A673 (cell line): ENCODE data around the gene PSMA2. TPM values are rescaled to one million over a fixed set of nuclear protein-coding genes. Genes with fewer than 3 reads are reported as not detected.

ENCODE experiments used
- BruUV-seq: library from RNA; stranded (reverse); fragments of 400-500 nt; replicated peaks from 2 replicates; lab custom pipeline; 2021; lab: Mats Ljungman, UMichigan
- CTCF ChIA-PET: fragments of 300-600 bp; sonication (Branson Sonifier 250); formaldehyde crosslinking; loops from one replicate; lab custom pipeline; 2022; ENCODE audit warnings: antibody characterized with exemption; lab: Charles Lee
- POLR2A ChIA-PET: fragments of 300-600 bp; sonication (Branson Sonifier 250); formaldehyde crosslinking; loops from one replicate; lab custom pipeline; 2022; ENCODE audit warnings: antibody characterized with exemption; ENCODE audit not compliant: low non-redundant PET; lab: Charles Lee
- DNase-seq: peaks from one replicate; pipeline ENCODE4 v3.0.0-alpha.2; 2015; ENCODE audit warnings: low spot score
- H3K27ac ChIP-seq: fragments of 200-600 bp; sonication (generic); 2 replicates; pipeline ENCODE4 v1.5.1; 2016; ENCODE audit warnings: mixed run types, low read depth, mild to moderate bottlenecking, mixed read lengths, antibody characterized with exemption, low read length; ENCODE audit not compliant: poor library complexity, severe bottlenecking
- H3K27me3 ChIP-seq: fragments of 200-600 bp; sonication (generic); replicated peaks from 2 replicates; pipeline ENCODE4 v1.6.1; 2017; ENCODE audit warnings: mixed run types, low read depth, mild to moderate bottlenecking, mixed read lengths, antibody characterized with exemption, low read length; ENCODE audit not compliant: insufficient read depth, poor library complexity
- H3K36me3 ChIP-seq: fragments of 200-600 bp; sonication (generic); 2 replicates; pipeline ENCODE4 v1.6.1; 2016; ENCODE audit warnings: mixed run types, mild to moderate bottlenecking, mixed read lengths, antibody characterized with exemption, low read length; ENCODE audit not compliant: insufficient read depth, poor library complexity, severe bottlenecking
- H3K4me1 ChIP-seq: fragments of 200-600 bp; sonication (generic); 2 replicates; pipeline ENCODE4 v1.6.1; 2017; ENCODE audit warnings: mixed run types, mild to moderate bottlenecking, mixed read lengths, antibody characterized with exemption, low read length; ENCODE audit not compliant: insufficient read depth, poor library complexity, severe bottlenecking
- H3K4me3 ChIP-seq: fragments of 200-600 bp; sonication (generic); 2 replicates; pipeline ENCODE4 v1.5.1; 2016; ENCODE audit warnings: low read depth, mixed run types, mild to moderate bottlenecking, mixed read lengths, low read length; ENCODE audit not compliant: poor library complexity, severe bottlenecking
- H3K9me3 ChIP-seq: fragments of 200-600 bp; sonication (generic); 2 replicates; pipeline ENCODE4 v1.6.1; 2016; ENCODE audit warnings: mixed run types, low read depth, mild to moderate bottlenecking, mixed read lengths, antibody characterized with exemption, low read length; ENCODE audit not compliant: poor library complexity, severe bottlenecking
- CTCF ChIP-seq: fragments of 300-800, 200-600 bp; sonication (generic); conservative IDR thresholded peaks from 2 replicates; pipeline ENCODE4 v1.5.1; 2017; ENCODE audit warnings: low read depth, mild to moderate bottlenecking, antibody characterized with exemption, low read length, moderate library complexity, mixed read lengths
- EZH2 ChIP-seq: fragments of 200-600 bp; sonication (generic); IDR thresholded peaks from 2 replicates; pipeline ENCODE4 v1.6.1; 2017; ENCODE audit warnings: borderline replicate concordance, low read depth, mild to moderate bottlenecking, mixed read lengths, antibody characterized with exemption, low read length; ENCODE audit not compliant: poor library complexity, severe bottlenecking
- intact Hi-C: fragments of 100-400 bp; cut with micrococcal nuclease; formaldehyde crosslinking; loops from one replicate; pipeline ENCODE4 v1.10.0; 2022; ENCODE audit not compliant: unreplicated experiment
- total RNA-seq: library from RNA; stranded (reverse); gene quantifications from 2 replicates; pipeline ENCODE4 v1.2.3, GENCODE V29; 2021

Gene PSMA2
- total RNA-seq, 1 experiment from 2014 or later: 193 TPM

GRCh38 chr7:42929449-42929848 is 2.5 kb downstream of the PSMA2 start:
- no TSS peak for BruUV-seq
- peaks cover 17% of the 10 kb centered on the region for H3K4me1 ChIP-seq
- POLR2A ChIA-PET: no interaction called here

GRCh38 chr7:42928754-42929153 is 3.2 kb downstream of the PSMA2 start:
- no TSS peak for BruUV-seq
- Histone ChIP-seq H3K36me3 (peaks cover 36% of the 10 kb centered on the region), H3K9me3 (no peaks in the 10 kb centered on the region), H3K4me3 (no peak overlapping the region), H3K4me1 (peaks cover 17% of the 10 kb centered on the region), H3K27ac (no peak overlapping the region), H3K27me3 (no peaks in the 10 kb centered on the region)
- POLR2A ChIA-PET: no interaction called here
- intact Hi-C loops: no loop called here
- CTCF ChIA-PET: no interaction called here
- no peak for DNase-seq
- TF ChIP-seq CTCF (no peak), EZH2 (no peak)

More at GRCh38 chr7:42929449-42929848, 2.5 kb downstream of the PSMA2 start:
- peaks cover 29% of the 10 kb centered on the region for H3K36me3 ChIP-seq
- no peak for DNase-seq
- no peak overlapping the region for H3K27ac ChIP-seq
- intact Hi-C loops: no loop called here
- no peaks in the 10 kb centered on the region for H3K27me3 ChIP-seq
- no peak for TF ChIP-seq EZH2
- no peak for TF ChIP-seq CTCF
- no peaks in the 10 kb centered on the region for H3K9me3 ChIP-seq
- H3K4me3 ChIP-seq: peak overlapping the region; percentile 5
- CTCF ChIA-PET: interaction anchor here (0.6 kb wide), 1 partner anchor 236 kb away, joined by 3 read pairs; no protein-coding TSS in a partner anchor

GRCh38 chr7:42926204-42926603 is 5.8 kb downstream of the PSMA2 start:
- Histone ChIP-seq H3K4me1 (peaks cover 17% of the 10 kb centered on the region), H3K27me3 (no peaks in the 10 kb centered on the region), H3K4me3 (no peak overlapping the region), H3K36me3 (peaks cover 62% of the 10 kb centered on the region), H3K27ac (no peak overlapping the region), H3K9me3 (no peaks in the 10 kb centered on the region)
- CTCF ChIA-PET: no interaction called here
- DNase-seq: no peak
- no TSS peak for BruUV-seq
- intact Hi-C loops: no loop called here
- TF ChIP-seq CTCF: no peak
- no peak for TF ChIP-seq EZH2
- POLR2A ChIA-PET: no interaction called here
